GM21576 (cell line): ENCODE results near the gene MYBPH.

Experiments
- ATAC-seq: cut with Tn5 transposase; IDR thresholded peaks from one replicate; pipeline ENCODE4 v1.9.1; 2021; ENCODE audit warnings: mild to moderate bottlenecking, moderate library complexity; ENCODE audit not compliant: unreplicated experiment

Gene MYBPH

DNA sequence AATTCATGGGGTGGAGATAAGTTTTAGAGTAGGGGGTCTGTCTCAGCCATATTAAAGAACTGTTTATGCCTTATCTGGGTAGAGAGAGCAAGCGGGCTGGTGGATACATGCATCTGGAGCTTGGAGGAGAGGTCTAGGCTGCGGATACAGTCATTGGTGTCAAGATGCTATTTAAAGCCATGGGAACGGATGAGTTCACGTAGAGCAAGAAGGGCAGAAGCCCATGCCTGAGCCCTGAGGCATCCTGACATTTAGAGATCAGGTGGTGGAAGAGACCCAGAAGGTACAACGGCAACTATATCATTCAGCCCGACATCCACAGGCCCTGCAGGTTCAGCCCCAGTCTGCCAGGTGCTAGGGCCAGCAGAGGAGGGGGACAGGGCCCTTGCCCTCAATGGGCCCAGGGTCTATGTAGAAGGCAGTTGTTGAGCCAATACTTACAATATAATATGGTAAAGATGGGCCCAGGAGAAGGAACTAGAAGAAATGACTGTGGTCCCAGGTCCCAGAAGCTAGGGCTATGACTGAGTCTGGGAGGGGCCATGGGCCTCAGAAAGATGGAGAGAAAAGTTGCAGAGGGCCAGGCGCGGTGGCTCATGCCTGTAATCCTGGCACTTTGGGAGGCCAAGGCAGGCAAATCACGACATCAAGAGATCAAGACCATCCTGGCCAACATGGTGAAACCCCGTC, 26.0 kb upstream of the MYBPH start:
- ATAC-seq: no peak

DNA sequence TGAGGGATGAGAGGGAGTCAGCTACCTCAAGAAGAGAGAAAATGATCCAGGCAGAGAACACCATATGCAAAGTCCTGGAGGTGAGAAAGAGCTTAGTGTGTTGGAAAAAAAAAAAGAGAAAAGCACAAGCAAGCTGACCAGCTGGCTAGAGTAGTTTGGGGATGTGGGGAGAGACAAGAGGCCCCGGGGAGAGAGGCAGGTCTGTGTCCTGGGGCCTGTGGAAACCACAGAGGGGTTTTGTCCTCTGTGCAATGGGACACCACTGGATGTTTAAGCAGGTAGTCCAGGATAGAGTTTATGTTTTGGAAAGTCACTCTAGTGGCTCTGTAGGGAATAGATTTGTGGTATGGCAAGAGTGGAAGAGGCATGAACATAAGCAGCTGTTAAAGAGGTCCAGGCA, 25.3 kb upstream of the MYBPH start:
- ATAC-seq: no peak

DNA sequence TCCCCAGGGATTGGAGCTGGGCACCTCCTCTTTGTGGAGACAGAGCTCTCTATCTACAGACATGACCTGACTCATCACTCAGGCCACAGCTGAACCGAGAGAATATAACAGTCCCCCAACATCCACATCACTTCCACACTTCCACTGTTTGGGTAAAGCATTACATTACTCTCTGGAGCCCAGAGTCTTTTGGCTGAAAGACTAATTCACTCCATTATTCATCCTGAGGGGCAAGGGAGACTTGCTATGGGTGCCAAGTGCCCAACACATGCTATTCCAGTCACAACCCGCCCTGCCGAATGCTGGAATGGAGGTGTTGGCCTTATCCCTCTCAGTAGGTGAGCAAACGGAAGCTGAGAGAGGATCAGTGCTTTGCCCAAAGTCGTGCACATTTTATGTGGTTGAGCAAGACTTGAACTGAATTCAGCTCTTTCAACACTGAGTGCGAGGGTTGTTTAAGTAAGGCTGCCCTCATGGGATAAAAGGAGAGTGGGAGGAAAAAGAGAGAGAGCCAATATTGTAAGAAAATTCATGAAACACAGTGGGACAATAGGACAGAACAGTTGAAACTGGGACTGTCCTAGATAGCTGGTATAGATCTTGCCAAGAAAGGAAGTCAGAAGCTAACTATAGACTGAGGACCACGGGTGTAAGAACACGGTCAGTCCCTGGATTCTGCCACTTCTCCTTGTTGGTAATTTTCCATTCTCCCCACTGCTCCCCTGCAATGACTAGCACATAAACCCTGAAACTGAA, 24.4 kb upstream of the MYBPH start:
- ATAC-seq: no peak

DNA sequence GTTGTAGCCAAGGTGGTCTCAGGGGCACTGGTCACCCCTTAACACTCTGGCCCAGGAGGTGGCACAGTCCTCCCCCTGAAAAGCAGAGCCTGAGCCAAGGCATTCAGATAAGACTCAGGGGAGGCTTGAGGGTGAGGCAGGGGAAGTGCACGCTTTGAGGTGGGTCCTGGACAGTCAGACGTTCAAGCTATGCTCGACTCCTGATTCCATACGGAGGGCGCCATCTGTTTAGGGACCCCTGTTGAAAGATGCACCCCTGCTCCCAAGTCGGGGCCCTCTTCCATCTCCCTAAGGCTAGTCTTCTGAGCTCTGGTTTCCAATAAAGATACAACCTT, 23.8 kb upstream of the MYBPH start:
- no peak for ATAC-seq

DNA sequence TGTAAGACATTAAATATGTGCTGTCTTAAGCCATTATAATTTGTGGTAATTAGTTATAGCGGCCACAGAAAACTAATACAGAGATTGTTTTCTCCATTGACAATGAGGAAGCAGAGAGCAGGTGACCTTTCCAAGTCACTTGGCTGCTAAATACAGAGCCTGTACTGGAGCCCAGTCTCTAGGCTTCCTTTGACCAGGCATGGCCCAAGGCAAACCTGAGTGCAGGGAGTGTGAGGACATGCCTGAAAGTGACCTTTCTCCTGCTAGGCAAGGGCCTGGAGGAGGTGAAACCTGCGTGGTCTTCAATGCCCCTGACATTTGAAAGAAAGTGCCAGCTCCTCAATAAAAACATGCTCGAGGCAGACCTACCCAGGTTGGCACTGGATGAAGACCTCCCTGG, 23.4 kb upstream of the MYBPH start:
- ATAC-seq: no peak

DNA sequence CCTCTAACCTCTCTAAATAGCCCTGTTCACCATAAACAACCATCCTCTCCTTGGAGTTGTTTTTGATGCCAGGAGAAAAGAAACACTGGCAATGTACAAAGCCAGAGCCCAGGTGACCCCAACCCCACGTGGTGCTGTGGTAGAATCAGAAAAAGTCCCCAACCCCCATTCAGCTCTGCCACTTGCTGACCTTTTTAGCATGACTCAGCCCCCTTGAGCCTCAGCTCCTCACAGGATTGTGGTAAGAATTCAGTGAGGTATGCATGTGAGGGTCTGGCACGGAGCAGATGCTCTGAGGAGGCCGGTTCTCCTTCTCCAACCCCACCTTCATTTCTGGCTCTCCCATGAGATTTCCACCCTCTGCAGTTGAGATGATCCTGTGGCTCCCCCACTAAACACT, 22.0 kb upstream of the MYBPH start:
- no peak for ATAC-seq

DNA sequence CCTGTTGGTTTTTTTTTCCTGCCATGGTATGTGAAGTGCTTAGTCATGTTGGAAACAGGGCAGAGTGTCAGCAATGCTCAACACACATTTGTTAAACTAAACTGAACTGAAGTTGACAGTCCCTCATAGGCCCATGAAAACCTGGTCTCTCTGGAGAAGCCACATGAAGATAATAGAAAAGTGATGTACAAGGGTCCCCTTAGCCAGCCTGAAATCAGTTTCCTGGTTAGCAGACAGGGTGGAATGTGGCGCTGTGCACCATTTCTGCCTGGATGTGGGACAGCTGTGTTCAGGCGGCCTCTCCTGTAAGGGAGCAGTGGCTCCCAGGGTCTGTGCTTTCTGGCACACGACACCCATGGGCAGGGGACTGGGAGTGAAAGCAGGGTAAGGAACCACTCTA, 20.7 kb upstream of the MYBPH start:
- no peak for ATAC-seq

DNA sequence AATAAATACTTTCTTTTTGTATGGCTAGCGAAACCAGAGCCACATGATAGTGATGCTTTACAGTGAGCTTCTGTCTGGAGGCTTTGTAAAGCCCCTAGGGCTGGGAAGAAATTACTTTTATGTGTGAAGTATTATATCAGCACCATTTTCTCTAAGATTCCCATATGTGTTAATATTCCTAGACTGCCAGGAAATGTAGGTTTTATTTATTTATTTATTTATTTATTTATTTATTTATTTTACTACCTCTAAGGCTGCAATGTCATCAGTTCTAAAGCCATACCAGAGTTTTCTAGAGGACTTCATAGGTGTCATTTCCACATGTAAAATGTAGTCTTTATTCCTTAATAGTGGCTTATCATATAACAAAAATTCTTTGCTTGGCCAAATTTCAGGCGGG, 15.3 kb upstream of the MYBPH start:
- no peak for ATAC-seq

DNA sequence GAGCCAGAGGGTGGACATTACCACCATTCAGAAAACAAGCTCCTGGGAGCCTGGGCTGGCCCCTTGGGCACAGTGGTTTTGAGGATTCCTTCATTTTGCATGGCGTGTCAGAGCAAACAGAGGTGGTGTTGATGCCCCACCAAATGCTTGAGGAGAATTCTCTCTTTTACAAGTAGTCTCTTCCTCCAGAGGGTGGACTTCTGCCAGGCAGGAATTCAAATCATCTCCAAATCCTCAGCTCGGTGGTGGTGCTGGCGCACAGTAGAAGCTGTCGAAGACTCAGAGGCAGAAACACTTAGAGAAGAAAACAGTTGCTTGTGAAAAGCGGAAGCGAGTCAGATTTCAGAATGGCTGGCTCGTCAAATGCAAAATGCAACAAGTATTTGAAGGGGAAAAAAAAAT, 14.3 kb upstream of the MYBPH start:
- ATAC-seq: no peak

DNA sequence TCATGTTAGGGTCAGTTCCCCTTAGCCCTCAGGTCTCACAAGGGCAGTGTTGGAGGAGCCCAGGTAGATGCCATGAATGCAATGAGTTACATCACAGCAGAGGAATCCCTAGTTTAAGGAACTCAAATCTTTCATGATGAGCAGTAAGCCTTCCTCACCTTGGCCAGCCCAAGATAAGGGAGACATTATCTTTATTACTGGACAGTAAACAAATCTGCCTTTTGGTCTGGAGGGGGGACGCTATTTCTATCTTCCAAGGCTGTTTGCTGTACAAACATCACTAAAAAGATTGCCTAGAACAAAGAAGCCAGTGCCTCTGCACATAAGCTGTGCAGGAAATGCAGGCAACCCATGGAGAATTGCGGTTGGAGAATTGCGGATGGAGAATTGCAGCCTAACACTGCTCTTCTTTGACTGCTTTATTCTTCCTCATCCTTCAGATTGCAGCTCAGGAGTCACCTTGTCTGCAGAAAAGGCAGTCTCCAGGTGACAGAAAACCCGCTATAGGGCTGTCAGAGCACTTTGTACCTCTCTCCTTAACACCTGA, 13.1 kb upstream of the MYBPH start:
- ATAC-seq: no peak

DNA sequence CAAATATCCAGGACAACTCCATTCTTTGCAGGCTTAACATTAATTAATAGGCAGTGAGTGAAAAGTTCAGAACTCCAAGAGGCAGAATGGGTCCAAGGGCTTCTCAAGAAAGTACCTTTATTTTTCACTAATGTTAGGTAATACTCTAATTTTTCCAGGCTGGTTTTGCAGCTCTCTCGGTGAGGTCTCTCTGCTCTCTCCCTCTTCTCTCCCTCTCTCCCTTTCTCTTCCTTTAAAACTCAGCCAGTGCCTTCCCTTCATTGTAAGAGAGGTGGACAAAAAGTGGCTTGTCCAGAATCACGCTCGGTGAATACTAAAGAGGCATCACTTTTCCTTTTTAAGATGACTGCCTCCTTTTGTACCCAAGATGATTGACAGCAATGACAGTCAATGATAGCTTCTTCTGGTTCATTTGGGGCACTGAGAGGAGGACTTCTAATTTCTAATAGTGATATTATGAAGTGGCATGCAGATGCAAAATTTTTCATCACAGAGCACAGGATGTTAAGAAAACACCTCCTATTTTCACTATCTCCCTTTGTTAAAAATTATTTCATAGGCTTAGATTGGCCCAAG, 12.2 kb upstream of the MYBPH start:
- ATAC-seq: no peak

DNA sequence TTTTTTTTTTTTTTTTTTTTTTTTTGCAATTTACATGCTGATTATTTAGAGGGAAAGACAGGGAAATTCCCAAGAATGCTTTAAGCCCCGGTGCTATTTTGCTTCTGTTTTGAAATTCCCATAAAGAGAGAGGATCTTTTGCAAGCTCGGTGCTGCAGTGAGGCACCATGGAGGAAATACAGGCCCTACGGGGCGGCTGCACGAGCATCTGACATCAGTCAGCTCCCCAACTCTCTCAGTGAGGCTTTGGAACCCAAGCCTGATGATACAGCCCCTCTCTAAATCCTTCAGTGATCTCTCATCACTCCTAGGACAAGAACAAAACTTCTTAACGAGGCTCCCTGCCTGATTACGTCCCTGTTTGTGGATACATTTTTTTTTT, 11.7 kb upstream of the MYBPH start:
- no peak for ATAC-seq

DNA sequence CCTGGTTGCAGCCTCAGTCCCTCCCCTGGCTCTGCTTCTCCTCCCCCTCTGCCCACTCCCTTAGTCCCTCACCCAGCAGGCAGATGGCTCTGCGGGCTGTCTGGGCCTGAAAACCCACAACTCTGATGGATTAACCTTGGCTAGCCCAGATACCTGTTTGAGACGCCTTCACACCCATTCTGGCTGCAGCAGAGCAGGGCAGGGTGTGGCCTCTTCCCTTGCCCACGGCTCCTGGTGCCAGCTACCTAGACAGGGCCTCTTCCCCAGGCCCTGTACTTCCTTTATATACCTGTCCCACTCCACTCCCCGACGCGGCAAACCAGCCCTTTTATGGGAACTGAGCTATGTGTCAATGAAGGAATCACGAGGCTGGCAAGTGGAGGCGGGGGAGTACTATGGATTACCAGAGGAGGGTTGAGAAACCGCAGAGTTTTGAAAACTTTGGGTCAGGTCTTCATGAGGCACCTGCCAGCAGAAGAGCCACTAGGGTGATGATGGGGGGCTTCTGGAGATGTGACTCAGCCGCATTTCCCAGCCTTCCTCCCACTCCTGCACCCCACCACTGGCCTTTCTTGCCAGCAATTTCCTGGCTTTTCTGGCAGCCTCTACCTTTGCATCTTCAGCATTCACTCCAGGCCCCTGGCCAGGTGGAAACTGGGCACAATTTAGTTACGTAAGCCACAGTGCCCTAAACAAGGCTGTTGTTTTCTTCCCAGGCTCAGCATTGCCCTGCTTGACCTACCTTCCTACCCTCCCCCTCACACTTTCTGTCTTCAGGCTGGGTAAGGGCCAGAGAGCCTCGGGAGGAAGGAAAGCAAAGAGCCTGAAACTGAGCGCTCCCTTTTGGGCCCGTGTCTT, 11.0 kb upstream of the MYBPH start, which contains the start of gene CHI3L1:
Gene CHI3L1, minus strand, starts transcription at position 259 of the 858 bp plus-strand sequence. Its CDS starts 81 bp downstream, at position 178.
- no peak for ATAC-seq

DNA sequence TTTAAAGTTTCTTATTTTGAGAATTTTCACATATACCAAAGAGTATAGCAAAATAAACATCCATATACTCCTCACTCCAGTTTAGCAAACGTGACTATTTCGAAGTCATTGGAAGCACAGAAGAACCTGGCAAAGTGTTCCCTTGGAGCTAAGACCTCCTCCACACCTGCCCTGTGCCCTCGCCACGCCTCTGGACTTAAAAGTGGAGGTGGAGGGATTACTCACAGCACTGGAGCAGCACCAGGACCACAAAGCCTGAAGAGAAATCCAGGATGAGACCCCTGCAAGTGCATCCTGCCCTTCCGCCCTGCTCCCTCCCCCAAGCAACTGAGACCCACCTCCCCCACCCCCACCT, 10.4 kb upstream of the MYBPH start:
- ATAC-seq: no peak

DNA sequence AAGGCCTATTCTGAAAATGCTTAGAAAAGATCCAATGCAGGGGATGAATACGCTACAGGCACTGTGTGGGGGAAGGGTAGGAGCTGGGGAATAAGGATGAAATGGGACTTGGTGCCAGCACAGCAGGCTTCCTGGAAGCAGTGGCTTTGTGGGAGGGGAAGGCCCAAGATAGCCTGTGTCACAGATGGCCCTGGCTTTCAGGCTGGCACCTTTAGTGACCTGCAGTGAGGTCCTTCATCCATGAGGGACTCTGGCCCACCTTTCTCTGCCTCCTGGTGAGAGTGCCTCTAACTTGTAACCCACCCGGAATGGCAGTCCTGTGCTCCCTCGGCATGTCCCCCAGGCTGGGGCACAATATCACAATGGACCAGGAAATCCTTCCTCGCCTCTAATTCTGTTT, 10.0 kb upstream of the MYBPH start:
- no peak for ATAC-seq

DNA sequence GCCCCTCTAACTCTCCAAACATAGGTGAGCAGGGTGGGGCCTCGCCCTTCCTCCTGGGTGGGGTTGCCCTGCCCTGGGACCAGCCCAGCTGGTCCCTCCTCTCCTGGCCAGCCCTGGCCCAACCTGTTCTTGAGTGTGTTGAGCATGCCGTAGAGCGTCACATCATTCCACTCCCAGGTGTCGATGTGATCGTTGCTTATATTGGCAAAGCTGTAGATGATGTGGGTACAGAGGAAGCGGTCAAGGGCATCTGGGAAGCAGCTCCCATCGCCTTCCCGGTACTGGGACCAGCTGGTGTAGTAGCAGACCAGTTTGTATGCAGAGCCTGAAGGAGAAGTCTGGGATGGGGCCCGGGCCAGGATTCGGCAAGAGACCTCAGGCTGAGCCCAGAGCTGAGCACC, 9.4 kb upstream of the MYBPH start:
- no peak for ATAC-seq

DNA sequence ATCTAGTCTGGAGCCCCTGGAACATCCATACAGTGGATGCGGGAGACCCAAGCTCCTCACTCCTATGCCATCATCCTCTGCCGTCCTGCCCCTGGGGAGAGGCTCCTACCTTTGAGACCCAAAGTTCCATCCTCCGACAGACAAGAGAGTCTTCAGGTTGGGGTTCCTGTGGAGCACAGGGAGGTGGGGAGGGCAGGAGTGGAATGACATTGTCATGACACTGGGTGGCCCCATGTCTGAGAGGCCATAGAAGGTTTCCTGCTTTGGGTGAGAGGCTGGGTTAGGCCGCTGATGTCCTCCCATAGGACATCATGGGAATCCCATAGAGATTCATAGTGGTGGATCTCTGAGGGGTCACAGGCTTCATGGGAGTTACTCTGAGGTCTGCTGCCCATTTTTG, 8.8 kb upstream of the MYBPH start:
- ATAC-seq: no peak

DNA sequence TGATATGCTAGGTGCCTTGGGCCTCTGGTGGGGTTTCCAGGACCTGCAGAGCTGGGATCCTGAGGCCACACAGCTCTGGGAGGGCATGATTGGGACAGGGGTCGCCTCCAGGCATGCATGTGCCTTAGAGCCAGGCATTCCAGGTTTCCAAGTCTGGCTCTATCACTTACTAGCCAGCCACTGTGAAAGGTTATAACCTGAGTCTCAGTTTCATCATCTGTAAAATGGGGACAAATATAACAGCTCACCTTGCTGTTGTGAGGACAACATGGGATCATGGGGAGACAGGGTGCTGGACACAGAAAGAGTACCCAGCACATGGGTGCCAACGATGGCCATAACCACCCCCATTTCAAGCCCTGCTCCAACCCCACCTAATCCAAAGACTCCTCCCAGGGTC, 8.2 kb upstream of the MYBPH start:
- ATAC-seq: no peak

DNA sequence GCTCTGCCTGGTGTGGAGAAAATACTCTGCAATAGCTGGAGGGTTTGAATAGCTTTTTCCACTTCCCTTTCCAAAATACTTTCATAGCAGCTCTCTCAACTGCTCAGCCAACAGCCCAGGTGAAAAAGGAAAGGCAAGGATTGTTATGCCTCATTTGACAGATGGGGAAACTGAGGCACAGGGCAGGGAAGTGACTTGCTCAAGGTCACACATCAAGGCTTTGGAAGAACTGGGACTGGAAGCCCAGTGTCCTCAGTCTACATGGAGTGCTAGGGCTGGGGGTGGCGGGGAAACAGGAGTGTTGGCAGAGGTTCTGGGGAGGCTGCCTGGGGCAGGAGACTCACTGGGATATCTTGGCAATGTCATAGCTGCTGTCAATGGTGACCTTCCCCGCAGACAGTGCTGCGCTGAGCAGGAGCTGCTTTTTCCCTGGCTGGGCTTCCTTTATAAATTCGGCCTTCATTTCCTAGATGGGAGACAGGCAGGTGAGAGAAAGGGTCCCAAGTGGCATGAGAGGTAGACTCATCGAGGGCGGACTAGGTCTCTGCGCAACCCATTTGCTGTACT, 6.8 kb upstream of the MYBPH start:
- ATAC-seq: no peak

DNA sequence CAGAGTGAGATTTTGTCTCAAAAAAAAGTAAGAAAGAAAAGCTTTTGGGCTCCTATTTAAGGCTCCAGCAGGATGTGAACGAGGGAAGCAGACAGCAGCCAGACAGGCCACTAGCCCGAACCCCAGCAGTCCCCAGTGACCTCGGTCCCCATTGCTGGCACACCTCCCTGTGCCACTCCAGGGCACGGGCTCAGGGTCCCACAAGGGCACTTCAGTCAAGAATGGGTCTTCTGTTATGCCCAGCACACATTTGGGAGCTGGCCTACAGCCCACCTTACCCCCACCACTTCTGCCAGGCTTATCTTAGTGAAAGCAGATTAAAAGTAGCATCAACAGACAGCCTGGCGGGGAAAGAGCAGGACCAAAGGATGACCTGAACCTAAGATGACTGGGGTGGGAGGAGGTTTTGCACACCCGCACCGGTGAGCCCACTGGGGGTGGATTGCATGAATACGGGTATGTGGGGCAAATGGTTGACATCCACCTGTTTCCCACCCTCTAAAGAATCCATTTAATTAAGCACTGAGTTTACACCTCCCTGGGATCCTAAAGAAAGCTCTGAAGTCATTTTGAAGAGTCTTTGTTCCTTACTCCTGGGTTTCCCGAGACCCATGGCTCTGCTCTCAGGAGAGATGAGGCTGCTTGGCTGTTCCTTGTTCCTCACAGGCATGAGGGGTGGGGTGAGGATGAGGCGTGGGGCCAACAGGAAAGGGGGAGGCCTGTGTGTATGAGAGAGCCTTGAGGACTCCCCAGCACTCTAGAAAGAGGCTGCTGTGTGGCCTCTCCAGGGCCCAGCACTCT, 6.2 kb upstream of the MYBPH start:
- ATAC-seq: no peak
